ENCODE measurements around the gene ARHGAP40. TPM values are rescaled to one million over a fixed set of nuclear protein-coding genes. Genes with fewer than 3 reads are reported as not detected.

Gene ARHGAP40
- total RNA-seq, 1 donor from 2014 or later = not detected

DNA sequence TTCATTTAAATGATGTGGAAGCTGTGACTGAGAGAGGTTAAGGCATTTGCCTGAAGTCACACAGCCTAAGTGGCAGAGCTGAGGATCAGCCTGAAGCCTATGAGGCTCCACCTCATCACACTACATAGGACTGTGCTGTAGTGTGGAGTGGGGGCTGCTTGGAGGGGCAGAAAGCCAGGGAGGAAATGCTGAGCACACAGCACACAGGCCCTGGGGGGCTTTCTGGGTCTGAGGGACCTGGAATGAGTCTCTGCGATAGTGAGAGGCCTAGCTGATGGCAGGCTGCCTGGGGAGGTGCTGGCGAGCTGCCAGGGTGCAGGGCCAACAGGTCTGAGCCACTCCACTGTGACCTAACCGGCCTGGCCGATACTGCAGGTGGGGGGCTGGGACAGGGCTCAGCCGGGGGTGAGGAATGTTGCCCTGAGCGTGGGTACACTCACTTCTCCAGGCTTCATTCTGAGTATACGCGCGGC, 2.2 kb upstream of the ARHGAP40 start:
- TF ChIP-seq, protein P1, sequence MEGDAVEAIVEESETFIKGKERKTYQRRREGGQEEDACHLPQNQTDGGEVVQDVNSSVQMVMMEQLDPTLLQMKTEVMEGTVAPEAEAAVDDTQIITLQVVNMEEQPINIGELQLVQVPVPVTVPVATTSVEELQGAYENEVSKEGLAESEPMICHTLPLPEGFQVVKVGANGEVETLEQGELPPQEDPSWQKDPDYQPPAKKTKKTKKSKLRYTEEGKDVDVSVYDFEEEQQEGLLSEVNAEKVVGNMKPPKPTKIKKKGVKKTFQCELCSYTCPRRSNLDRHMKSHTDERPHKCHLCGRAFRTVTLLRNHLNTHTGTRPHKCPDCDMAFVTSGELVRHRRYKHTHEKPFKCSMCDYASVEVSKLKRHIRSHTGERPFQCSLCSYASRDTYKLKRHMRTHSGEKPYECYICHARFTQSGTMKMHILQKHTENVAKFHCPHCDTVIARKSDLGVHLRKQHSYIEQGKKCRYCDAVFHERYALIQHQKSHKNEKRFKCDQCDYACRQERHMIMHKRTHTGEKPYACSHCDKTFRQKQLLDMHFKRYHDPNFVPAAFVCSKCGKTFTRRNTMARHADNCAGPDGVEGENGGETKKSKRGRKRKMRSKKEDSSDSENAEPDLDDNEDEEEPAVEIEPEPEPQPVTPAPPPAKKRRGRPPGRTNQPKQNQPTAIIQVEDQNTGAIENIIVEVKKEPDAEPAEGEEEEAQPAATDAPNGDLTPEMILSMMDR (IDR thresholded peaks at IDR 0.05; ENCODE audit: borderline replicate concordance) = no peak
- DNase-seq = peak; percentile 80
- intact Hi-C loops (cut with micrococcal nuclease) = no loop called here
- no peak overlapping the region for H3K4me3 ChIP-seq
- peaks cover 53% of the 10 kb centered on the region for H3K27me3 ChIP-seq (ENCODE audit: low read depth)
- no peaks in the 10 kb centered on the region for H3K36me3 ChIP-seq
- H3K27ac ChIP-seq (replicated peaks) = no peak overlapping the region
- H3K4me1 ChIP-seq = peaks cover 15% of the 10 kb centered on the region
- H3K9me3 ChIP-seq (replicated peaks) = no peaks in the 10 kb centered on the region

DNA sequence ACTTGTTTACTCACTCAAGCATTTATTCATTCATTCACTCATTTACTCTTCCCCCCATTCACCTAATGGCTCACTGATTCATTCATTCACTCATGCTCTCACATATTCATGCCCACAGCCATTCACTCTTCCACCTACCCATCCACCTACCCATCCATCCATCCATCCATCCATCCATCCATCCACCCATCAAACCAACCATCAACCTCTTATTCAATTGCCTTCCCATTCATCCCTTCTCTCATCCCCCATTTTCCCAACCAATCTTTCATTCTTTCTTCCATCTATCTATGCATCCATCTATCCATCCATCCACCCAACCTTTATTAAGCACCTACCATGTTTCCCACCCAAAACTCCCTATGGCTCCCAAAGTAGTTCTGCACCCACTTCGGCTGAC, 1.6 kb upstream of the ARHGAP40 start:
- Histone ChIP-seq H3K27me3 (ENCODE audit: low read depth) (peaks cover 57% of the 10 kb centered on the region), H3K4me1 (peaks cover 15% of the 10 kb centered on the region), H3K27ac (replicated peaks) (no peak overlapping the region), H3K9me3 (replicated peaks) (no peaks in the 10 kb centered on the region), H3K4me3 (no peak overlapping the region), H3K36me3 (no peaks in the 10 kb centered on the region)
- TF ChIP-seq, protein P1 (IDR thresholded peaks at IDR 0.05; ENCODE audit: borderline replicate concordance) = no peak
- intact Hi-C loops (cut with micrococcal nuclease) = no loop called here
- DNase-seq = no peak

DNA sequence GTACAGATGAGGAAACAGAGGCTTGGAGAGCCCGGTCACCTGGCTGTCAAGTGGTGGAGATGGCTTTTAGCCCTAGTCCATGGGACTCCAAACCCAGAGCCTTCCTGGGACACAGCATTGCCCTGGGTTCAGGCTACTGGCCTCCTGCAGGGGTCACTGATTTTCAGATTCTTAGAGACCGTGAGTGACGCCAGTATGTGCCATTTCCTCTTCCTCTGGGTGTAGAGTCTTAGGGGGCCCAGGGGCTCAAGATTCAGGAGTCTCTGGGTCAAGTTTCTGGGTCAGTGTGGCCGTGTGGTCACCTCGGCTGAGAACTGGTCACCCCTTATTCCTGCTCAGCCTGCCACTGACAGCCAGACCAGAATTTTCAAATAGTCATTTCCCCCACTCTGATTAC, 574 bp downstream of the ARHGAP40 start:
- TF ChIP-seq, protein P1 (IDR thresholded peaks at IDR 0.05; ENCODE audit: borderline replicate concordance) = no peak
- intact Hi-C loops (cut with micrococcal nuclease) = no loop called here
- no peaks in the 10 kb centered on the region for H3K36me3 ChIP-seq
- H3K9me3 ChIP-seq (replicated peaks) = no peaks in the 10 kb centered on the region
- H3K4me1 ChIP-seq = peaks cover 15% of the 10 kb centered on the region
- peaks cover 79% of the 10 kb centered on the region for H3K27me3 ChIP-seq (ENCODE audit: low read depth)
- H3K27ac ChIP-seq (replicated peaks) = no peak overlapping the region
- DNase-seq = no peak
- H3K4me3 ChIP-seq = no peak overlapping the region

DNA sequence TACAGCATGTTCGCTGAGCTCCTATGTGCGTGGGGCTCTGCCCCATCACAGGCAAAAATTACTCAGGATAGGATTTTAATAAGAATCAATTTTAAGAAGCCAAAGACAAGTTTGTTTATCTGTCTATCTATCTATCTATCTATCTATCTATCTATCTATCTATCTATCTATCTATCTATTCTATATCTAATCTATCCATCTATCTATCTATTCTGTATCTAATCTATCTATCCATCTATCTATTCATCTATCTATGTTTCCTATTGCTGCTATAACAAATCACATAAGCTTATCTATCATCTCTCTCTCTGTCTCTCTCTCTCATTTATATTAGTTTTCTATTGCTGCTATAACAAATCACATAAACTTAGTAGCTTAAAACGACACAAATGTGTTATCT, 1.7 kb downstream of the ARHGAP40 start:
- intact Hi-C loops (cut with micrococcal nuclease) = no loop called here
- Histone ChIP-seq H3K27ac (replicated peaks) (no peak overlapping the region), H3K4me3 (no peak overlapping the region), H3K9me3 (replicated peaks) (no peaks in the 10 kb centered on the region), H3K36me3 (no peaks in the 10 kb centered on the region), H3K4me1 (peaks cover 15% of the 10 kb centered on the region), H3K27me3 (ENCODE audit: low read depth) (peaks cover 84% of the 10 kb centered on the region)
- TF ChIP-seq, protein P1 (IDR thresholded peaks at IDR 0.05; ENCODE audit: borderline replicate concordance) = no peak
- no peak for DNase-seq

DNA sequence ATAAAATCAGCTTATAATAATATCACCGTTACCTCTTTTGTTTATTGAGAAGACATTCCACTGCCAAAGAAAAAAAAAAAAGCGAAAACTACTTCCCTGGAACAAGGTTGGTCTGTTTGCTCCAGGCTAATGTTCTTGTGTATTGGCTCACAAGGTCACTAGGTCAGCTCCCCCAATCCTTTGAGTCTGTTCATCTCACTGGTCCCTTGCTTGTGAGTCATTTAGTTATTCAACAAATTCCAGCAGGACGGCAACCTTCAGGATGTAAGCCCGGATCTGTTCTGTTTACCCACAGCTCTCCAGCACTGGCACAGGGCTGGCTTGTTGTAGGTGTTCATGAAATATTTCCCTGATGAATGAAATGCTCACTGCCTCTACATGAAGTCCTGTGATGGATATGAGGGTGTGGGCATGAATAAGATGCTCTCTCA, 3.3 kb downstream of the ARHGAP40 start:
- TF ChIP-seq, protein P1 (IDR thresholded peaks at IDR 0.05; ENCODE audit: borderline replicate concordance) = no peak
- peaks cover 74% of the 10 kb centered on the region for H3K27me3 ChIP-seq (ENCODE audit: low read depth)

More for the DNA sequence above, 3.3 kb downstream of the ARHGAP40 start:
- Histone ChIP-seq H3K27ac (replicated peaks) (no peak overlapping the region), H3K4me3 (no peak overlapping the region), H3K36me3 (no peaks in the 10 kb centered on the region), H3K9me3 (replicated peaks) (no peaks in the 10 kb centered on the region), H3K4me1 (peaks cover 9% of the 10 kb centered on the region)
- intact Hi-C loops (cut with micrococcal nuclease) = no loop called here
- no peak for DNase-seq
